Prostate gland (tissue), 2 donors: ENCODE measurements around the gene CYTH1. TPM values are rescaled to one million over a fixed set of nuclear protein-coding genes. Genes with fewer than 3 reads are reported as not detected.
A peak's percentile ranks its signal among the peaks of the same experiment; 100 is the strongest.

Experiments
- DNase-seq: peaks from one replicate; pipeline ENCODE4 v3.0.0-alpha.2; 2019; ENCODE audit warnings: low spot score
- H3K27ac ChIP-seq, 2 donors: fragments of 200-600 bp; sonication (generic); 2 replicates each; pipeline ENCODE4 v1.5.1; 2017 to 2019
- H3K27me3 ChIP-seq: fragments of 200-600 bp; sonication (generic); replicated peaks from 2 replicates; pipeline ENCODE4 v1.5.1; 2019; ENCODE audit not compliant: insufficient read depth
- H3K36me3 ChIP-seq, 2 donors: fragments of 200-600 bp; sonication (generic); 1 replicate in 1 of 2; 2 replicates in 1 of 2; pipeline versions ENCODE4 v1.5.1 to v1.8.1; 2017 to 2019
- H3K4me1 ChIP-seq: fragments of 200-600 bp; sonication (generic); replicated peaks from 2 replicates; pipeline ENCODE4 v1.5.1; 2019
- H3K4me3 ChIP-seq, 2 donors: fragments of 200-600 bp; sonication (generic); 2 replicates each; pipeline ENCODE4 v1.5.1; 2017 to 2019
- H3K9me3 ChIP-seq: fragments of 200-600 bp; sonication (generic); 2 replicates; pipeline ENCODE4 v1.5.1; 2017
- POLR2A ChIP-seq: fragments of 450-650 bp; IDR thresholded peaks from one replicate; pipeline ENCODE4 v1.6.1; 2016; ENCODE audit warnings: antibody characterized with exemption, mild to moderate bottlenecking
- POLR2AphosphoS5 ChIP-seq: sonication (generic); formaldehyde crosslinking; IDR thresholded peaks from one replicate; pipeline ENCODE4 v1.6.1; 2017; ENCODE audit warnings: antibody characterized with exemption
- WGBS: methylation state at CpG from one replicate; pipeline ENCODE4 v1.1.5; 2018; 5-methylcytosine and 5-hydroxymethylcytosine counted together
- intact Hi-C: fragments of 100-400 bp; cut with DNase I; formaldehyde crosslinking; loops from one replicate; pipeline ENCODE4 v1.14.2; 2022
- total RNA-seq, 2 donors: library from RNA; depleted of rRNA; stranded (reverse); fragments of >200 nt; gene quantifications; one replicate each; pipeline ENCODE4 v1.1.0, GENCODE V29; 2016
- TF ChIP-seq, protein P1 (sequence below), 4 experiments: fragments of 200-600 bp in 2 of 4; fragments of 450-650 bp in 2 of 4; sonication (generic) in 2 of 4; IDR thresholded peaks; 1 replicate in 3 of 4; 2 replicates in 1 of 4; pipeline ENCODE4 v1.5.1; 2016 to 2019; ENCODE audit warnings: antibody characterized with exemption in 4 of 4, mild to moderate bottlenecking in 2 of 4, moderate library complexity in 2 of 4

CYTH1 gene
- total RNA-seq, 2 donors from 2014 or later, result 65.2 to 73.9 TPM

DNA sequence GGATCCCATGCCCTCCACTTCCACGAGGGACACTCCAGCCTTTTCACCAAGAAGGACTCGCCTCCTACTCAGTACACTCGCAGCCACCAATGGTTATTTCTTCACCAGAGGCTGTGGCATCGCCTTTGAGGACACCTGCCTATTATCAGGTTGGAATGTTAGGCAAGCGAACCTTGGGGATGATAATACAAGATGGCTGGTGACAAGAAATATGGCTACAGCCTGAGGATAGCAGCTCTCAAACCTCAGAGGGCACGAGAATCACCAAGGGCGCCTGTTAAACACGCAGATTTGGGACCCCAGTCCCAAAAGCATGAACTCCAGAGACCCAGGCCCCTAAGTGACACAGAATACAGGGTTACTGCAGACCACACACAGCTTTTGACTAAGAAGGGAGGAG, 58.1 kb downstream of the CYTH1 start:
- no peak for DNase-seq
- peaks cover 28% of the 10 kb centered on the region for H3K4me1 ChIP-seq
- WGBS, result 74% methylated on average over 8 of the region's 8 CpGs
- TF ChIP-seq POLR2A (no peak), POLR2AphosphoS5 (no peak)
- TF ChIP-seq, protein P1, sequence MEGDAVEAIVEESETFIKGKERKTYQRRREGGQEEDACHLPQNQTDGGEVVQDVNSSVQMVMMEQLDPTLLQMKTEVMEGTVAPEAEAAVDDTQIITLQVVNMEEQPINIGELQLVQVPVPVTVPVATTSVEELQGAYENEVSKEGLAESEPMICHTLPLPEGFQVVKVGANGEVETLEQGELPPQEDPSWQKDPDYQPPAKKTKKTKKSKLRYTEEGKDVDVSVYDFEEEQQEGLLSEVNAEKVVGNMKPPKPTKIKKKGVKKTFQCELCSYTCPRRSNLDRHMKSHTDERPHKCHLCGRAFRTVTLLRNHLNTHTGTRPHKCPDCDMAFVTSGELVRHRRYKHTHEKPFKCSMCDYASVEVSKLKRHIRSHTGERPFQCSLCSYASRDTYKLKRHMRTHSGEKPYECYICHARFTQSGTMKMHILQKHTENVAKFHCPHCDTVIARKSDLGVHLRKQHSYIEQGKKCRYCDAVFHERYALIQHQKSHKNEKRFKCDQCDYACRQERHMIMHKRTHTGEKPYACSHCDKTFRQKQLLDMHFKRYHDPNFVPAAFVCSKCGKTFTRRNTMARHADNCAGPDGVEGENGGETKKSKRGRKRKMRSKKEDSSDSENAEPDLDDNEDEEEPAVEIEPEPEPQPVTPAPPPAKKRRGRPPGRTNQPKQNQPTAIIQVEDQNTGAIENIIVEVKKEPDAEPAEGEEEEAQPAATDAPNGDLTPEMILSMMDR (IDR thresholded peaks at IDR 0.05), result no peak
- no peak overlapping the region for H3K27ac ChIP-seq
- intact Hi-C loops, result no loop called here
- H3K9me3 ChIP-seq, result no peaks in the 10 kb centered on the region
- no peak overlapping the region for H3K4me3 ChIP-seq
- no peaks in the 10 kb centered on the region for H3K36me3 ChIP-seq
- H3K27me3 ChIP-seq, result no peaks in the 10 kb centered on the region

DNA sequence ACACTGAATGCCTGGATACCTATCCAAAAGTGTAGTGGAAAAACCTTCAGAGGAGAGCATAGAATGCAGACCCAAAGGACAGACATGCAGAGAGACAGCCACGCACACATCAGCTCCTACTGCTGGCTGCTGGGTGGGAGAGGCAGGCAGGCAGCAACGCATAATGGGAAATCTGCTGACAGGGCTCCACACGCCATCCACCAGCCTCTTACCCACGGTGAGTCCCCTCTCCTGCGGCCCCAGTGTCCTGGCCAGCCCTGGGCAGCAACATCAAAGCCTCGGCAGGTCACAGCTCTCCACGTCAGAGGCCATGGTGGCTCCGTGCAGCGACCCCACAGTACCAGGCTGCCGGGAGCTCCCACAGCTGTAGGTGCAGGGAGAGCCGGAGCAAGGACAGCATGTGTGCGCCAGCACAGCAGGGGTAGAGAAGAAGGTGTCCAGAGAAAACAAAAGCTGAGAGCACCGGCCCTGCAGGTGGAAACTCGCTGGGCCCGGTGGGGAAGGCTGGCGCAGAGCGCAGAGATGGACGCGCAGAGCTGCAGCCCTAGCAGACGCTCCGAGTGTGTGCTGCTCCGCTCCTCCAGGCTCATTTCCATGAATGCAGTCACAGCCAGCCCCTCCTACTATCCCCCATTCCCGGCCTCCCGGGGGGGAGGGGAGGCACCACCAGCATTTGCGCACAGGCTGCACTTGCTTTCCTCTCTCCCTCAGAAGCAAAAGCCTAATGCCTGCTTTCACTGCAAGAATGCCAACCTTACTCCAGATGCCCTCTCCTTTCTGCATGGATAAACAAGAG, 58.9 kb downstream of the CYTH1 start:
- no peaks in the 10 kb centered on the region for H3K36me3 ChIP-seq
- peak overlapping the region in 1 of 2 donors; percentile 6 for H3K4me3 ChIP-seq
- 7% methylated on average over 21 of the region's 25 CpGs for WGBS
- no peak for TF ChIP-seq POLR2AphosphoS5
- TF ChIP-seq POLR2A, result no peak
- TF ChIP-seq, protein P1 (IDR thresholded peaks at IDR 0.05), result no peak
- peak overlapping the region; percentile 1 to 16 for H3K27ac ChIP-seq
- H3K9me3 ChIP-seq, result no peaks in the 10 kb centered on the region
- peaks cover 36% of the 10 kb centered on the region for H3K4me1 ChIP-seq
- H3K27me3 ChIP-seq, result no peaks in the 10 kb centered on the region
- intact Hi-C loops, result no loop called here
- no peak for DNase-seq

DNA sequence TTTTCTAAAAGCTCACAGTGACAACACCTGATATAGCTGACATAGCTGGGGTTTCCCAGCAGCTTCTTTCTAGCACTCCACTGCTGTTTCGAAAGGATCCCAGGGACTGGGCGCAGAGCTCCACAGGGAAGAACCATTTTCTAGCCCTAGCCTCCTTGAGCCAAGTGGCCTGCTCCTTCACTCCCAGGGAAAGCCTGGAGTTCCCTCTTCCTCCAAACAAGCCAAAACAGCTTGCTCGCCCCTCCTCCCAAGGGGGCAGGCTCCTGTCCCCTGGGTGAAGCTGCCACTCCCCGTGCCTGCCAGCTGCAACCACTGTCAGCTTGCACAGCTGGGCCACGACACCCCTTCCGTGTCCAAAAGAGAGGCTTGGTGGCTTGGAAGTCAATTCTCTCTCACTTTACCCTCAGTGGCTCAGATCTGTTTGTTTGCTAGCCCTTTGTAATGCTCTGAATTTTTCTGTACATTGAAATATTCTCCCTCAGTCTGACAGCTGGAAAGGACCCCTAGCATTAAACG, 59.8 kb downstream of the CYTH1 start:
- no peaks in the 10 kb centered on the region for H3K27me3 ChIP-seq
- no peak overlapping the region for H3K4me3 ChIP-seq
- intact Hi-C loops, result no loop called here
- H3K4me1 ChIP-seq, result peaks cover 43% of the 10 kb centered on the region
- H3K9me3 ChIP-seq, result no peaks in the 10 kb centered on the region
- H3K36me3 ChIP-seq, result no peaks in the 10 kb centered on the region
- 23% methylated on average over 7 of the region's 7 CpGs for WGBS
- no peak for DNase-seq
- peak overlapping the region; percentile 1 to 16 for H3K27ac ChIP-seq
- peak; percentile 36 for TF ChIP-seq POLR2AphosphoS5
- TF ChIP-seq, protein P1 (IDR thresholded peaks at IDR 0.05), result no peak

DNA sequence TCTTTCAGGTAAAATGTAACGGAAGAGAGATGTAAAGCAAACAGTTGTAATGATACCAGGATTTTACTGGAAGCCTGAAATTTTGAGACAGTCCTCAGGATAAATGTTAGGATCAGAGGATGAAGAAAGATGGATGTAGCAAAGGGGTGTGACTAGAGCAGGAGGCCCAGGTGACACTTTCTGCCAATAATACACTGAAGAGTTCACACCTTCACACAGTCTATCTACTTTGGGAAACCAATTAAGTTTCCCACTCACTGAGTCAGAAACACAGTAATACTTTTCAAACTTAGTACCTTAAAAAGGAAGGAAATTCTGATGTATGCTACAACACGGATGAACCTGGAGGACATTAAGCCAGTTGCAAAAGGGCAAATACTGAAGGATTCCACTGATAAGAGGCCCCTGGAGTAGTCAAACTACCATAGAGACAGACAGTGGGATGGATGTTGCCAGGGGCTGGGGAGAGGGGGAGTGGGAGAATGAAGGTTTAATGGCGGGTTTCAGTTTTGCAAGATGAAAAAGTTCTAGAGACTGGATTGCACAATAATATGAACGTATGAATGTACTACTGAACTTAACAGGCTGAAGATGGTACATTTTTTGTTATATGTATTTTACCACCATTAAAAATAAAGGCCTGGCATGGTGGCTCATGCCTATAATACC, 62.3 kb downstream of the CYTH1 start:
- TF ChIP-seq, protein P1 (IDR thresholded peaks at IDR 0.05), result no peak
- TF ChIP-seq POLR2A, result no peak
- no peak for TF ChIP-seq POLR2AphosphoS5
- H3K4me1 ChIP-seq, result peaks cover 51% of the 10 kb centered on the region
- H3K36me3 ChIP-seq, result no peaks in the 10 kb centered on the region
- no peak for DNase-seq
- no peak overlapping the region for H3K27ac ChIP-seq
- 75% methylated on average over 4 of the region's 4 CpGs for WGBS
- no peaks in the 10 kb centered on the region for H3K9me3 ChIP-seq
- intact Hi-C loops, result no loop called here
- no peaks in the 10 kb centered on the region for H3K27me3 ChIP-seq
- H3K4me3 ChIP-seq, result no peak overlapping the region
